NOMO-1 treated with DMSO at 0.1 percent for 48 hours (cell line): ENCODE measurements around the gene MRTFA.
"Not testable (repeated sequence)": the region's sequence is repeated elsewhere in the genome, so short reads cannot be mapped to it uniquely, and the experiment has no call there.

Source experiments
- DNase-seq: peaks from one replicate; lab custom pipeline; 2025; ENCODE audit not compliant: unreplicated experiment; lab: John Stamatoyannopoulos, UW

Gene MRTFA

DNA sequence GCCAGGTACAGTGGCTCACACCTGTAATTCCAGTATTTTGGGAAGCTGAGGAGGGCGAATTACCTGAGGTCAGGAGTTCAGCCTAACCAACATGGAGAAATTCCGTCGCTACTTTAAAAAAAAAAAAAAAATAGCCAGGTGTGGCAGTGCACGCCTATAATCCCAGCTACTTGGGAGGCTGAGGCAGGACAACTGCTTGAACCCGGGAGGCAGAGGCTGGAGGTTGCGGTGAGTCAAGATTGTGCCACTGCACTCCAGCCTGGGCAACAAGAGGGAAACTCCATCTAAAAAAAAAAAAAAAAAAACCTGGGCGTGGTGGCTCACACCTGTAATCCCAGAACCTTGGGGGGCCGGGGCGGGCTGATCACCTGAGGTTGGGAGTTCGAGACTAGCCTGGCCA, 37.8 kb downstream of the MRTFA start:
- DNase-seq: not testable (repeated sequence)

DNA sequence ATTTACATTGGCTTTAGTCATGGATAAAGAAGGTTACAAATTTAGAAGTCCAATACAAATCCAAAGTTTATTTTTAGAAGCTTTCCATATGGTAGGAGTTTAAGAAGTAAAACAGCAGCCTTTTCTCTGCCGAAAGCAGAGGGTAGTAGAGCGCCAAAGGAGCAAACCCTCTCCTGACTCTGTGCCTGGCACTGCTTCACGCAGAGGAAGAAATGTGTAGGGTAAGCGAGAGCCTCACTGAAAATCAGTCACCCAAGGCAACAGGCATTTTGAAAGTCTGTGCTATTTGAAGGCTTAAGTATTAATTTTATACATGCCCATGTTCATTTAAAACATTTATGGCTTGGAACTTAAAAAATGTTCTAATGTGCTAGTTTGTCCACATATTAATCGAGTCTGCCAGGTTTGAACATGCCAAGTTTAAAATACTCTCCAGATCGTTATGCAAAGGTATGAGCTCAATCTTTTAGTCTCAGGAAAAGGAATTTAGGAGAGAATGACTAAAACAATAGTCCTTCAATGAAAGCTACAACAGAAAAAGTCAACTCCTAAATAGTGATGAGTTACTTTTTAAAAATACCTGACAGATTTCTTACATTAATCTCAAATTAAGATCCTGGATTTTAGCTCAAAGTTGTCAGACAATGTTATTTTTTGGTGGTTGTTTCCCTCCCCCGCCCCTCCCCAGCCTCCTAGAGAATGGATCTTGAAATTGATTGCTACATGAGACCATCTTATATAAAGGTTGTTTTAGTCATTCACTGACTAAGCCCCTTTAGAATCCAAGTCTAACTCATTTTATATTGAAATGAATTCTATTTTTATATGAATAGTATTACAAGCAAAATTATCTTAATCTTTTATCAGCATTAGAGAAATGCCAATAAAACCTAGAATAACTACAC, 38.7 kb downstream of the MRTFA start:
- DNase-seq: no peak

DNA sequence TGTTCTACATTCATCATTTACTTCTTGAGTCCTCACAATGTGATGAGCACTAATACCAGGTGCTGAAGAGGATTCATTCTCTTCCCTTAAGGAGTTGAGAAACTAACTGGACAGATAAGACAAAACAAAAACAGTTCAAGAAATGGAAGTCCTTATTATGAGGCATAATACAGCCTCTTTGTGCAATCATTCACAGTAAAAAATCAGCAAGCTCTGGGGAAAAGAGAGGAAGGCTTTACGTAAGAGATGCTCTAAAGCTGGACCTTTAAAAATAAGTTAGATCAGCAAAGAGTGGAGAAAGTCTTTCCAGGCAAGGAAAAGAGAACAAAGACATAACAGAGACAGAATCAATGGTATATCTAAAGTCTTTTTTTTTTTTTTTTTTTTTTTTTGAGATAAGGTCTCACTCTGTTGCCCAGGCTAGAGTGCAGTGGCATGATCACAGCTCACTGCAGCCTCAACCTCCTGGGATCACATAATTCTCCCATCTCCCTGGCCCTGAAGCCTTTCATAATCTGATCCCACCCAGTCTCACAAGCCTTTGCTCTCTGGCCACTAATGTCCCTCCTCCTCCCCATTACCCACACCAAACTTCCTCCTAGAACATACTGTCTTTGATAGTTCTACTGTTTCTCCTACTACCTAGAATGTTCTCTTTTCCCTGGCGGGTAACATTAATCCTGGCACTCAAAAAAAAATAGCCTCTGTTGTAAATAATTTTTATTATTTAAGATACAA, 40.9 kb downstream of the MRTFA start:
- peak; percentile 5 for DNase-seq

DNA sequence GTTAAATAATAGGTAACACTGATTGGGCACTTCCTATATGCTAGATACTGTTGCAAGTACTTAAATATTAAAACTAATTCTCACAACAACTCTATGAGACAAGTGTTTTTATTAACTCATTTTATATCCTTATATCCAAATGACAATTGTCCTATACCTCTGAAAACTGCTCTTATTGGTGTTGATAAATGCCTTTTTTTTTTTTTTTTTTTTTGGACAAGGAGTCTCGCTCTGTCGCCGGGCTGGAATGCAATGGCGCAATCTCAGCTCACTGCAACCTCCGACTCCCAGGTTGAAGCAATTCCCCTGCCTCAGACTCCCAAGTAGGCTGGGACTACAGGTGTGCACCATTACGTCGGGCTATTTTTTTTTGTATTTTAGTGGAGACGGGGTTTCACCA, 41.6 kb downstream of the MRTFA start:
- DNase-seq: no peak

DNA sequence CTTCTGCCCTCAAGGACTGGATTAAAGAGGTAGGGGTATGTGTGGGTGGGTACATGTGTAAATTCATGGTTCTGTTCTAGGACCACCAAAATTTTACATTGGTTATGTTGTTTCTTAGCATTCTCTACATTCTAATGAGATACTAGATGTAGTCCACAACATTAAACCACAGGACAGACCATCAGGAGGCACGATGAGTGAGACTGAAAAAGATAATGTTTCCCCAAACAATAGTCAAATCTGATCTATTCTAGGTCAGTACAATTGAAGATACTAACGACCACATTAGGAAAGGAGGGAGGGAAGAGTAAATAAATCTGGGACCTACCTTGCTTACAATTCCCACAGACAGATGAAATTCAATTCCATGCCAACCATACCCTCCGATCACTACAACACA, 42.2 kb downstream of the MRTFA start:
- DNase-seq: no peak

DNA sequence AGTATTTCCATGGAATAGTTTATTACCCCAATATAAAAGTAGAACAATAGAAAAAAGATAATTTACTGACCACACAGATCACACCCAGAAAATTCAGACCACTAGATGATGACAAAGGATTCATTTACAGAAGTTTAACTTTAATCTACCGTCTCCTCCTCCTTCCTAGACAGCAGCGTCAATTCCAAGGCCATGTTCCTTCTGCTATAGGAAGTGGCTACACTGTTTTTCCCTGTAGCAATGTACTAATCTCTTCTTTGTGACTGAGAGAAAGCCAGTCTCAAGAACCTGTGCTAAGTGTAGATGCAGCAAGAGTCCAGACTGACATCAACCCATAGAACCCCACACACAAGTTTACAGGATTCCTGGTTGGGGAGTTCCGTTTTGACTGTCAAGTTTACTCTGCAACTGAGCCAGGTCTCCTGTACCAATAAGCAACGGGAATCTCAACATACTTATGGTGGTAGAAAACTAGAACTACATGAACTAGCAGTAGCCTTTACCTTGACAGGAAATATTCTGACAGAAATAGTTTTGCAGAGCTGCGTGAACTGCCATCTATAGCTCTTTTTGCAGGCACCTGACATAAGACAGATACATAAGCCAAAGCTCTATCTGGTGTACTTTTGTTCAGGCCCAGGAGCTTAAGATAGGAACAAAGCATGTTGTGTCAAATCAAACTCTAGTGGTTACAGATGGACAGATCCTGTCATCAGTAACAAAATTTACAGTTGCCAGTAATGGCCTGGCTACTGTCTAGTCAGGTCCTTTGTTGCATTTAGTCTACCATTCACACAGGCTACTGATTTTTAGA, 42.9 kb downstream of the MRTFA start:
- DNase-seq: no peak

DNA sequence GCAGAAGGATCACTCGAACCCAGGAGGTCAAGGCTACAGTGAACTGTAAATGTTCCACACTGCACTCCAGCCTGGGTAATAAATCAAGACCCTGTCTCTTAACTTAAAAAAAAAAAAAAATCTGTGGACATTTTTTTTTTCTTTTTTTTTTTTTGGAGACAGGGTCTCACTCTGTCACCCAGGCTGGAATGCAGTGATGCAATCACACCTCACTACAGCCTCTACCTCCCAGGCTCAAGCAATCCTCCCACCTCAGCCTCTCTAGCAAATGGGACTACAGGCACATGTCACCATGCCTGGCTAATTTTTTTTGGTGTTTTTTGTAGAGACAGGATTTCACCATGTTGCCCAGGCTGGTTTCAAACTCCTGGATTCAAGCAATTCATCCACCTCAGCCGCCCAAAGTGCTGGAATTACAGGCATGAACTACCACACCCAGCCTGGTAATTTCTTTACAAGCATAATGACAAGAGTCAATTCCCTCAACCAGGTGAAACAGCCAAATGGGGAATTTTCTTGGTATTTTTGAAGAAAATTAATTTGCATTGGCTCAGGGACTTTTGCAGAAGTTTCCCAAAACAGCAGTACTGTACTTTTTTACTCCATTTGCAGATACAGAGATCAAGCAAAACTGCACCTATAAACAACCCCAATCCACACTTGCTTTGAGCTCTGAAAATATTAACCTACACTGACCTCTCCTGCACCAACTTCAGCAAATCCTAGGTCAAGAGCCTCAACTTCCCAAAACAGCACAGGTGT, 44.0 kb downstream of the MRTFA start:
- DNase-seq: no peak

DNA sequence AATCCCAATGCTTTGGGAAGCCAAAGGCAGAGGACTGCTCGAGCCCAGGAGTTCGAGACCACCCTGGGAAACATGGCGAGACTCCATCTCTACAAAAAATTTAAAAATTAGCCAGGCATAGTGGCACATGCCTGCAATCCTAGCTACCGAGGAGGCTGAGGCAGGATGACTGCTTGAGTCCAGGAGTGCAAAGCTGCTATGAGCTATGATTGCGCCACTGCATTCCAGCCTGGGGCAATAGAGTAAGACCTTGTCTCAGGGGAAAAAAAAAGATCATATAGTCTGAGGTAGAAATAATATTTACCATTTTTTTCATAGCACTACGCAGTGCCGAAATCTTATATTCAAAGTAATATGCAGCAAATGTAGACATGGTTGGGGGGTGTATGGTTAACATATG, 47.8 kb downstream of the MRTFA start:
- no peak for DNase-seq

DNA sequence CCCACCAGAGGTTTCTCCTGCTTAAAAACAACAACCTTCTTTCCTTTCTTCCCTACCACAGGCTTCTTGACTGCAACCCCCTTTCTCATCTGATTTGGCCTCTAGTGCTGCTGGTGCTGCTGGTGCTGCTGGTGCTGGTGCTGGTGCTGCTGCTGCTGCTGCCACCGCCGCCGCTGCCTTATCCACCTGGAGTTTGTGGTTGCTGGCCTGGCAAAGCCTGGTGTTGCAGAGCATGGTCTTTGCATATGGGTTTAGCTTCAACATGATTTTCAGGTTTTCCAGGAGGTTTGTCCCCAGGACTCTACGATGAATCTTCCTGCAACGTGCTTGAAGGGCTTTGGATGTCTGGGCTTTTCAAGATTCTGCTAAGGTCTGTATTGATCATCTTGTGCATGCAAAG, 49.7 kb downstream of the MRTFA start:
- DNase-seq: no peak

DNA sequence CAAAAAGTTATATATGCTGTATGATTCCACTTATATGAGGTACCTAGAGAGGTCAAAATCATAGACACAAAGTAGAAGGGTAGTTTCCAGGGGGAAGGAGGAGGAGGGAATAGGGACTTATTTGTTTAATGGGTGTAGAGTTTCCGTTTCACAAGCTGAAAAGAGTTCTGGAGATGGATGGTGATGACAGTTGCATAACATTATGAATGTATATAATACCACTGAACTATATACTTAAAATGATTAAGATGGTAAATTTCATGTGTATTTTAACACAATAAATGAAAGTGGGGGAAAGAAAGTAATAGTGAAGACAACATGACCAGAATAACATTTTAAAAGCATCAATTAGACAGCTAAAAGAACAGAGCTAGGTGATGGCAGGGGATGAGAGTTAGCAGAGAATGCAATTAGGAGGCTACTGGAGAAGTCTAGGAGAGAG, 51.2 kb downstream of the MRTFA start:
- DNase-seq: no peak

DNA sequence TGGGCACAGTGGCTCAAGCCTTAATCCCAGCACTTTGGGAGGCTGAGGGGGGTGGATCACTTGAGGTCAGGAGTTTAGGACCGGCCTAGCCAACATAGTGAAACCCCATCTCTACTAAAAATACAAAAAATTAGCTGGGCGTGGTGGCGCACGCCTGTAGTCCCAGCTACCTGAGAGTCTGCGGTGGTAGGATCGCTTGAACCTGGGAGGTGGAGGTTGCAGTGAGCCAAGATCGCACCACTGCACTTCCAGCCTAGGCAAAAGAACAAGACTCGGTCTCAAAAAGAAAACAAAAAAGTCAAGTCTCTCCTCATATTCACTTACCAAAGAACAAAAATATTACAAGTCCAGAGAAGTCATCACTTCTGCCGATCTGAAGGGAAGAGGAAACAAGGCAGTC, 51.8 kb downstream of the MRTFA start:
- DNase-seq: not testable (repeated sequence)

DNA sequence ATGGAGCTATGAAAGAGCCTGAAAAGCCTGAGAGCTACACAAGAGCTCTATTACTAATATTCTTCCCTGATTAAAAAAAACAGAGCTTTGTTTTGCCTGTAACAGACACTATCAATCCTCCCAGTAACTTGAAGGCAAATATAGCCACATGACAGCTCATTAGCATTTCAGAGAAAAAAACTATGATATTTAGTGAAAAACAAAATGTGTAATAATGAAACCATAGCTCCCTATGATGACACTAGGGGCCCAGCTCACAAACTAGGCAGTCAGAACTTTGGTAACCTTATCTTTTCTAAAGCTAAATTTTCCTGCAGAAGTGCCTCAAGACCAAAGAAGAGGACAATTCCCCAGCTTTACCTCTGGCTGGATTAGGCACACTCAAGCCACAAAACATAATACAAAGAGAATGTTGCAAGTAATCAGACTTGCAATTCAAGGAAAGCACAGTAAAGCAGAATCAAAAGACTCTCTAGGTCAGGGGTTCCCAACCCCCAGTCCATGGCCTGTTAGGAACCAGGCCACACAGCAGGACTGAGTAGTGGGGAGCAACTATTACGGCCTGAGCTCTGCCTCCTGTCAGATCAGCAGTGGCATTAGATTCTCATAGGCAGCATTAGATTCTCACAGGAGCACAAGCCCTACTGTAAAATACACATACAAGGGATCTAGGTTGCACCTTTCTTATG, 53.3 kb downstream of the MRTFA start:
- DNase-seq: no peak

DNA sequence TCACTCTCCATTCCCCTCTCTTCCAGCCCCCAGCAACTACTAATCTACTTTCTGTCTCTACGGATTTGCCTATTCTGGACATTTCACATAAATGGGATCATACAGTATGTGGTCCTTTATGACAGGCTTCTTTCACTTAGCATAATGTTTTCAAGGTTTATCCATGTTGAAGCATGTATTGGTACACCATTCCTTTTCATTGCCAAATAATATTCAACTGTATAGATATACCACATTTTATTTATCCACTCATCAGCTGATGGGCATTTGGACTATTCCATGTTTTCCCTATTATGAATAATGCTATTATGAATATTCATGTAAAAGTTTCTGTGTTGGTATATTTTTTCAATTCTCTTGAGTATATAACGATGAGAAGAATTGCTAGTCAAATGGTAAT, 54.5 kb downstream of the MRTFA start:
- no peak for DNase-seq

DNA sequence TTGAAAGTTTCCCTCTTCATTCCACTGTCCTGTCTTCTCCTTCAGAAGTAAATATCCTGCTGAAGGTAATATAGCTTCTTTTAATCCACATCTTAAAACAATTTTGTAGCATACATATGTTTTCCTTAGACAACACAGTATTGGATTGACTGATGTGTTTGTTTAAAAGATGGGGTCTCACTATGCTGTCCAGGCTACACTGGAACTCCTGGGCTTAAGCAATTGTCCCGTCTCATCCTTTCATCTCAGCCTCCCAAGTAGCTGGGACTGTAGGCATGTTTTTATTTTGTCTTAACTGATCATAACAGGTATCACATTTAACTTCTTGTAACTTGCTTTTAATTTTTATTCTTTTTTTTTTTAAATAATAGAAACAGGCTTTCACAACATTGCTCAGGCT, 55.9 kb downstream of the MRTFA start:
- no peak for DNase-seq

DNA sequence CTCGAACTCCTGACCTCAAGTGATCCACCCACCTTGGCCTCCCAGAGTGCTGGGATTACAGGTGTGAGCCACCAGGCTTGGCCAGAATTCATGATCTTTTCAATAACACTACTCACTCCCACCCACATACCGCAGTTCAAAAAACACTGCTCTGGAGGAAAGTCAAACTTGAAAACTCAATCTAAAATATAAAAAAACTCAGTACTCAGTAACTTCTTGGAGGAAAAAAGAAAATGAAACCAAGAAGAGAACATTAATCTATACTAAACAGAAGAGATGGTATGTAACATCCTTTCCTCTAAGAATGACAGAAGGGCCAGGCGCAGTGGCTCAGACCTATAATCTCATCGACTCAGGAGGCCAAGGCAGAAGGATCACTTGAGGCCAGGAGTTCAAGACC, 58.3 kb downstream of the MRTFA start:
- DNase-seq: no peak

DNA sequence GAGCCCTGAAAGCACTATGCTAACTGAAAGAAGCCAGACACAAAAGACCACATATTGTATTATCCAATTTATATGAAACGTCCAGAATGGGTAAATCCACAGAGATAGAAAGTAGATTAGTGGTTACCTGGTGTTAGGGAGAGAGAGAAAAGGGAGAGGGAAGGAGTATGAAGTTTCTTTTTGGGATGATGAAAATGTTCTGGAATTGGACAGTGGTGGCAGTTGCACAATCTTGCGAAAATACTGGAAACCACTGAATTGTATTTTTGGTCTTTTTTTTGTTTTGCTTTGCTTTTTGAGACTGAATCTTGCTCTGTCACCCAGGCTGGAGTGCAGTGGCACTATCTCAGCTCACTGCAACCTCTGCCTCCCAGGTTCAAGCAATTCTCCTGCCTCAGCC, 63.5 kb downstream of the MRTFA start:
- peak; percentile 10 for DNase-seq

DNA sequence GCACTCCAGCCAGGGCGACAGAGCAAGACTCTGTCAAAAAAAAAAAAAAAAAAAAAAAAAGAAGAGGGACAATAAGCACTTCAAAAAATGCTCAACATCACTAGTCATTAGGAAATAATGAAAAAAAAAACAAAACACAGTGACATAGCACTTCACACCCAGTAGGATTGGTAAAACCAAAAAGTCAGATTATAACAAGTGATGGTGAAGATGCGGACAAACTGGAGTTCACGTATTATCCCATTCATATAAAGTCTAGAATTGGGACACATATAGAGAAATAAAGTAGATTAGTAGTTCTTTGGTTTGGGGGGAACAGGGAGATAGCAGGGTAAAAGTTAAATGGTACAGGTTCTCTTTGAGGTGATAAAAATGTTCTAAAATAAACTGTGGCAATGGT, 64.6 kb downstream of the MRTFA start:
- DNase-seq: no peak

DNA sequence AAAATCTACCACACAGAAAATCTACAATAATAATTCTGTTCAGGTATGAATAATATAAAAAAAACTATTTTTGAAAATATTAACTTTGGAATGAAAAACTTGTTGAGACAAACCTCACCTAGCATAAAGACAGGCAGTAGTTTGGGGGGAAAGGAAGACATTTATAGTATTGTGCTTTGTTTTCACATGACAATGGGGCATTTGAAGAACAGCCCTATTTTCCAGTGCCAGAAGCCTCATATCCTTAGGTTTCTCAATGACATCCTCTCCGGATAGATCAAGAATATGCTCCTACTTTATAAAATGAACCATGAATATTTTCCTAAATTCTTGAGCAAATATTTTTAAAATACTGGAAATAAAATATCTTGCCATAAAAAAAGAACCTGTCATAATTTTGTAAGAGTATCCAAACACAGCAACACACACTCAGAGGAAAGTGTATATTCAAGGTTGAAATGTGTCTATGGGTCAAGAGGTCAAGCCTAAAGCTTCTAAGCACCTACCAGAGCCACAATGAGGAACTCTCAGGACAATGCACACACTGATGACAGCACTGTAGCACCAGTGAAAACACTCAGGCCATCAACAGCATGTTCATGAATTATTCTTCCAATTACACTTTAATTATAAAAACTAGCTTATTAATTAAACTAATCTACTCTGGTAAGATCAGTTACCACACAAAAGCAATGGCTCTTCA, 68.7 kb downstream of the MRTFA start:
- no peak for DNase-seq

DNA sequence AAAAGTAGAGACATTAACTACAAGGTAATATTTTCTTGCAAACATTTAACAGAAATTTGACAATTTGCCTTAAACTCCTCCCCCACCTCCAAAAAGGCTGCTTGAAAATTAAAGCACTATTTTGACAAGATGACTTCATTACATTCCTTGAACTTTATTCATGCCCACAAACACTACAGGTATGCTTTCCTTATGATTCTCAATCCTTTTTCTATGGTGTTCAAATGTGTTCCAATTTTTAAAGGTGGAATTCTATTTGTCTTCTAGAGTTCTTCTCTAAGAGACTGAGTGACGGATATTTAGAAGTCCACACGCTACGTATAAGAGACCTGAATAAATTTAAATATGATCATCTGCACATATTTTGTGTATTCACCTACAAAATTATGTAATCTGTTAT, 69.4 kb downstream of the MRTFA start:
- DNase-seq: no peak
